T-helper 9 cell (primary cell): ENCODE data around the gene SEC23IP.
"Not testable (repeated sequence)": the region's sequence is repeated elsewhere in the genome, so short reads cannot be mapped to it uniquely, and the experiment has no call there.

Experiments
- DNase-seq: peaks from one replicate; pipeline ENCODE4 v3.0.0-alpha.2; 2020

SEC23IP gene

GRCh38 chr10:119883901-119884611, 8.5 kb upstream of the SEC23IP start:
- DNase-seq = not testable (repeated sequence)

GRCh38 chr10:119886070-119886469, 6.5 kb upstream of the SEC23IP start:
- DNase-seq = not testable (repeated sequence)

GRCh38 chr10:119888715-119889114, 3.8 kb upstream of the SEC23IP start:
- not testable (repeated sequence) for DNase-seq

GRCh38 chr10:119889201-119889600, 3.3 kb upstream of the SEC23IP start:
- not testable (repeated sequence) for DNase-seq

GRCh38 chr10:119890307-119890706, 2.2 kb upstream of the SEC23IP start:
- not testable (repeated sequence) for DNase-seq

- DNase-seq = not testable (repeated sequence)
These were observed 712 bp upstream of the SEC23IP start for GRCh38 chr10:119891849-119892187.

GRCh38 chr10:119893074-119893473, 544 bp downstream of the SEC23IP start:
- no peak for DNase-seq

GRCh38 chr10:119893845-119894427, 1.4 kb downstream of the SEC23IP start:
- no peak for DNase-seq

GRCh38 chr10:119896061-119896655, 3.6 kb downstream of the SEC23IP start:
- no peak for DNase-seq

GRCh38 chr10:119896937-119897770, 4.6 kb downstream of the SEC23IP start:
- no peak for DNase-seq

GRCh38 chr10:119898577-119898976, 6.0 kb downstream of the SEC23IP start:
- no peak for DNase-seq

GRCh38 chr10:119903946-119904666, 11.6 kb downstream of the SEC23IP start:
- DNase-seq = no peak

GRCh38 chr10:119907695-119908094, 15.2 kb downstream of the SEC23IP start:
- not testable (repeated sequence) for DNase-seq

- no peak for DNase-seq
These were observed 15.6 kb downstream of the SEC23IP start for GRCh38 chr10:119908166-119908565.

GRCh38 chr10:119910689-119911088, 18.2 kb downstream of the SEC23IP start:
- DNase-seq = no peak

- no peak for DNase-seq
These were observed 25.2 kb downstream of the SEC23IP start for GRCh38 chr10:119917777-119918176.

GRCh38 chr10:119919271-119919670, 26.7 kb downstream of the SEC23IP start:
- no peak for DNase-seq

- no peak for DNase-seq
These were observed 27.3 kb downstream of the SEC23IP start for GRCh38 chr10:119919826-119920225.

GRCh38 chr10:119928411-119928810, 35.9 kb downstream of the SEC23IP start:
- no peak for DNase-seq

- no peak for DNase-seq
These were observed 39.3 kb downstream of the SEC23IP start for GRCh38 chr10:119931871-119932270.

GRCh38 chr10:119932631-119933030, 40.1 kb downstream of the SEC23IP start:
- DNase-seq = no peak

GRCh38 chr10:119933179-119933578, 40.6 kb downstream of the SEC23IP start:
- no peak for DNase-seq

GRCh38 chr10:119940487-119940886, 48.0 kb downstream of the SEC23IP start:
- no peak for DNase-seq
